H9 (cell line): ENCODE data around the gene MVD. TPM values are rescaled to one million over a fixed set of nuclear protein-coding genes. Genes with fewer than 3 reads are reported as not detected.

ENCODE experiments used
- DNase-seq: peaks from one replicate; pipeline ENCODE4 v3.0.0-alpha.2; 2017
- H2AFZ ChIP-seq: one replicate; pipeline ENCODE4 v1.6.1; 2013; ENCODE audit warnings: mild to moderate bottlenecking, low read length, control low read depth, moderate library complexity
- H2AK5ac ChIP-seq: 2 replicates; pipeline ENCODE4 v1.6.1; 2013; ENCODE audit warnings: low read length, control low read depth, mixed read lengths; ENCODE audit not compliant: insufficient read length
- H2BK120ac ChIP-seq: one replicate; pipeline ENCODE4 v1.6.1; 2013; ENCODE audit warnings: low read depth, mild to moderate bottlenecking, low read length, control low read depth, inconsistent platforms; ENCODE audit not compliant: poor library complexity, severe bottlenecking
- H2BK12ac ChIP-seq: 2 replicates; pipeline ENCODE4 v1.6.1; 2013; ENCODE audit warnings: low read length, control low read depth, mixed read lengths, low read depth; ENCODE audit not compliant: insufficient read length
- H2BK15ac ChIP-seq: 2 replicates; pipeline ENCODE4 v1.6.1; 2013; ENCODE audit warnings: low read depth, low read length, control low read depth
- H2BK20ac ChIP-seq: one replicate; pipeline ENCODE4 v1.6.1; 2013; ENCODE audit warnings: low read depth, mild to moderate bottlenecking, low read length, control low read depth, inconsistent platforms; ENCODE audit not compliant: poor library complexity, severe bottlenecking
- H2BK5ac ChIP-seq: 2 replicates; pipeline ENCODE4 v1.6.1; 2013; ENCODE audit warnings: low read length, control low read depth, mixed read lengths; ENCODE audit not compliant: insufficient read length
- H3K14ac ChIP-seq: 2 replicates; pipeline ENCODE4 v1.6.1; 2013; ENCODE audit warnings: low read length, control low read depth; ENCODE audit not compliant: insufficient read depth
- H3K18ac ChIP-seq: 2 replicates; pipeline ENCODE4 v1.6.1; 2013; ENCODE audit warnings: low read depth, mild to moderate bottlenecking, mixed read lengths, low read length, control low read depth; ENCODE audit not compliant: insufficient read length
- H3K23ac ChIP-seq: 2 replicates; pipeline ENCODE4 v1.6.1; 2013; ENCODE audit warnings: low read length, control low read depth, mixed read lengths, low read depth; ENCODE audit not compliant: insufficient read length
- H3K23me2 ChIP-seq: 2 replicates; pipeline ENCODE4 v1.6.1; 2013; ENCODE audit warnings: low read depth, mild to moderate bottlenecking, mixed read lengths, low read length, control low read depth; ENCODE audit not compliant: insufficient read length, poor library complexity, severe bottlenecking
- H3K27ac ChIP-seq: 2 replicates; pipeline ENCODE4 v1.5.1; 2013; ENCODE audit warnings: low read length, control low read depth, mixed read lengths, low read depth; ENCODE audit not compliant: insufficient read length
- H3K27me3 ChIP-seq: 2 replicates; pipeline ENCODE4 v1.6.1; 2013; ENCODE audit warnings: low read length, control low read depth, inconsistent platforms; ENCODE audit not compliant: insufficient read depth
- H3K4ac ChIP-seq: 2 replicates; pipeline ENCODE4 v1.6.1; 2013; ENCODE audit warnings: low read depth, mild to moderate bottlenecking, control low read depth, inconsistent platforms, low read length, moderate library complexity
- H3K4me1 ChIP-seq: 2 replicates; pipeline ENCODE4 v1.6.1; 2013; ENCODE audit warnings: low read length, control low read depth, inconsistent platforms; ENCODE audit not compliant: insufficient read depth
- H3K4me2 ChIP-seq: 2 replicates; pipeline ENCODE4 v1.6.1; 2013; ENCODE audit warnings: low read length, control low read depth, mixed read lengths; ENCODE audit not compliant: insufficient read length, insufficient read depth
- H3K56ac ChIP-seq: 2 replicates; pipeline ENCODE4 v1.6.1; 2013; ENCODE audit warnings: low read depth, mild to moderate bottlenecking, mixed read lengths, low read length, control low read depth; ENCODE audit not compliant: insufficient read length
- H3K79me1 ChIP-seq: 2 replicates; pipeline ENCODE4 v1.6.1; 2013; ENCODE audit warnings: low read depth, mild to moderate bottlenecking, moderate library complexity, low read length, control low read depth, inconsistent platforms; ENCODE audit not compliant: insufficient read depth, poor library complexity, severe bottlenecking
- H3K79me2 ChIP-seq: 2 replicates; pipeline ENCODE4 v1.6.1; 2013; ENCODE audit warnings: low read length, control low read depth, inconsistent platforms; ENCODE audit not compliant: insufficient read depth
- H3K9ac ChIP-seq: 2 replicates; pipeline ENCODE4 v1.6.1; 2013; ENCODE audit warnings: low read length, control low read depth, mixed read lengths; ENCODE audit not compliant: insufficient read length; ENCODE audit errors: extremely low read depth
- H3K9me3 ChIP-seq: one replicate; pipeline ENCODE4 v1.6.1; 2013; ENCODE audit warnings: low read depth, low read length, inconsistent platforms; ENCODE audit not compliant: control insufficient read depth
- H3T11ph ChIP-seq: one replicate; pipeline ENCODE4 v1.6.1; 2013; ENCODE audit warnings: mild to moderate bottlenecking, low read length, control low read depth, inconsistent platforms
- H4K20me1 ChIP-seq: one replicate; pipeline ENCODE4 v1.6.1; 2013; ENCODE audit not compliant: control insufficient read depth, insufficient read length, insufficient read depth
- H4K5ac ChIP-seq: 2 replicates; pipeline ENCODE4 v1.6.1; 2013; ENCODE audit warnings: low read depth, mild to moderate bottlenecking, mixed read lengths, low read length, control low read depth; ENCODE audit not compliant: insufficient read length
- H4K8ac ChIP-seq: replicated peaks from 2 replicates; pipeline ENCODE4 v1.6.1; 2013; ENCODE audit warnings: low read length, control low read depth, mixed read lengths, low read depth; ENCODE audit not compliant: insufficient read length
- H4K91ac ChIP-seq: 2 replicates; pipeline ENCODE4 v1.6.1; 2013; ENCODE audit warnings: low read depth, mild to moderate bottlenecking, moderate library complexity, mixed read lengths, low read length, control low read depth; ENCODE audit not compliant: insufficient read length
- H3K27ac Mint-ChIP-seq, 3 experiments: 2 replicates in 2 of 3; 3 replicates in 1 of 3; pipeline ENCODE4 v1.8.0; 2020 to 2021; ENCODE audit warnings: mixed read lengths in 3 of 3, mild to moderate bottlenecking in 1 of 3, moderate library complexity in 1 of 3
- H3K27me3 Mint-ChIP-seq: 2 replicates; pipeline ENCODE4 v1.8.0; 2021; ENCODE audit warnings: low read depth, mild to moderate bottlenecking, moderate library complexity, mixed read lengths
- H3K36me3 Mint-ChIP-seq, 3 experiments: 2 replicates in 2 of 3; 3 replicates in 1 of 3; pipeline ENCODE4 v1.8.0; 2020 to 2021; ENCODE audit warnings: low read depth in 3 of 3, mixed read lengths in 3 of 3; ENCODE audit not compliant: insufficient read depth in 1 of 3
- H3K4me1 Mint-ChIP-seq, 2 experiments: 2 replicates each; pipeline ENCODE4 v1.8.0; 2020; ENCODE audit warnings: mixed read lengths in 2 of 2
- H3K4me3 Mint-ChIP-seq, 2 experiments: 2 replicates in 1 of 2; 3 replicates in 1 of 2; pipeline ENCODE4 v1.8.0; 2020 to 2021; ENCODE audit warnings: mild to moderate bottlenecking in 2 of 2, mixed read lengths in 2 of 2, moderate library complexity in 1 of 2
- H3K9me3 Mint-ChIP-seq, 2 experiments: 2 replicates in 1 of 2; 3 replicates in 1 of 2; pipeline ENCODE4 v1.8.0; 2020; ENCODE audit warnings: mild to moderate bottlenecking in 2 of 2, mixed read lengths in 2 of 2, moderate library complexity in 1 of 2
- WGBS: extraction: QIAGEN DNeasy Blood & Tissue Kit; methylation state at CpG from one replicate; pipeline ENCODE4 v1.1.7; 2013; ENCODE audit warnings: missing lambda C conversion rate, low lambda C conversion rate, mixed read lengths; ENCODE audit not compliant: insufficient read length; ENCODE audit errors: extremely low coverage; 5-methylcytosine and 5-hydroxymethylcytosine counted together
- total RNA-seq: library from RNA; stranded (reverse); gene quantifications from 2 replicates; pipeline ENCODE4 v1.2.1, GENCODE V29; 2021
- TF ChIP-seq, protein P1 (sequence below): fragments of 200-600 bp; sonication (generic); conservative IDR thresholded peaks from 3 replicates; pipeline ENCODE4 v1.8.0; 2021; ENCODE audit warnings: antibody characterized with exemption, mild to moderate bottlenecking

Gene MVD
- total RNA-seq, 1 experiment from 2014 or later: 53.2 TPM

DNA sequence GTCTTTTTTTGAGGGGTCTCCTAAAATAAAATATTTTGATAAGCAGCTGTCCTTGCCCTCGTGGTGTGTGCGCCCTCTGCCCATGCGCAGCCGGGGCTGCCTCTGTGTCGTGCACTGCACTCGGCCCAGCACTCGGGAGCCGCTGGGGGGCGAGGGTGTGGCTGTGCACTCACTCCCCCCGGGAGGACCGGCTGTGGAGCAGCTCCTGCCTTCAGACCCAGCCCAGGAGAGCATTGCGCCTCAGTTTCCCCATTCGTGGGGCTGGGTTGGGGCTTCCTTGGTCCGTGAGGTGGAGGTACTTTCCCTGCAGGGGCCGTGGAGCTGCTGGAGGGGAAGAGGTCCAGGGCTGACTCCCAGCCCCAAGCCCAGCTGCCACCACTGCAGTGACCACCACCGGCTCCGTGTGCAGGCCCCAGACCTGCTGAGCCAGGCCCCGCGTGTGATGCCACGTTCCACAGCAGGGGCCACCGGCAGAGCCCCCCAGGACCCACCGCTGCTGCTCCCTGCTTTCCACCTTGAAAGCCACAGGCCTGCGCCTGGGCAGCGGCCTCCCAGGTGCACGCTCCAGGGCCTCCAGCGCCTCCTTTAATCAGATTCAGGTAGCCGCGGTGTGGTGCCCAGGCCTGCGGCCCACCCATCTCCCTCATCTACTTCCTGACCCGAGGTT lies 30.8 kb downstream of the MVD start:
- Histone ChIP-seq H4K5ac (no peak overlapping the region), H2BK20ac (no peak overlapping the region), H3K23ac (no peak overlapping the region), H3K4ac (no peak overlapping the region), H3K79me2 (no peaks in the 10 kb centered on the region), H4K20me1 (no peaks in the 10 kb centered on the region), H3K4me2 (no peak overlapping the region), H4K91ac (no peak overlapping the region), H3T11ph (no peak overlapping the region), H3K4me1 (no peaks in the 10 kb centered on the region), H3K9ac (no peak overlapping the region), H2AK5ac (no peak overlapping the region), H4K8ac (no peak overlapping the region), H2BK120ac (no peak overlapping the region), H2BK12ac (no peak overlapping the region), H3K56ac (no peak overlapping the region), H3K18ac (no peak overlapping the region), H3K14ac (no peak overlapping the region), H3K27me3 (no peaks in the 10 kb centered on the region), H2BK15ac (no peak overlapping the region), H2AFZ (no peak overlapping the region), H3K23me2 (peaks cover 15% of the 10 kb centered on the region), H3K27ac (no peak overlapping the region), H2BK5ac (no peak overlapping the region), H3K79me1 (no peaks in the 10 kb centered on the region), H3K9me3 (no peaks in the 10 kb centered on the region)
- Mint-ChIP-seq H3K27ac (peak overlapping the region in 1 of 3 experiments; percentile 51; a peak in 1 of 7 replicates), H3K4me3 (no peak overlapping the region; a peak in 1 of 5 replicates), H3K4me1 (peaks cover under 1 to 22% of the 10 kb centered on the region in 2 experiments), H3K9me3 (no peaks in the 10 kb centered on the region; a peak in 1 of 5 replicates), H3K27me3 (peaks cover 8% of the 10 kb centered on the region), H3K36me3 (peaks cover 11 to 43% (median 38%) of the 10 kb centered on the region in 3 experiments; a peak in 6 of 7 replicates)
- DNase-seq: no peak
- TF ChIP-seq, protein P1, sequence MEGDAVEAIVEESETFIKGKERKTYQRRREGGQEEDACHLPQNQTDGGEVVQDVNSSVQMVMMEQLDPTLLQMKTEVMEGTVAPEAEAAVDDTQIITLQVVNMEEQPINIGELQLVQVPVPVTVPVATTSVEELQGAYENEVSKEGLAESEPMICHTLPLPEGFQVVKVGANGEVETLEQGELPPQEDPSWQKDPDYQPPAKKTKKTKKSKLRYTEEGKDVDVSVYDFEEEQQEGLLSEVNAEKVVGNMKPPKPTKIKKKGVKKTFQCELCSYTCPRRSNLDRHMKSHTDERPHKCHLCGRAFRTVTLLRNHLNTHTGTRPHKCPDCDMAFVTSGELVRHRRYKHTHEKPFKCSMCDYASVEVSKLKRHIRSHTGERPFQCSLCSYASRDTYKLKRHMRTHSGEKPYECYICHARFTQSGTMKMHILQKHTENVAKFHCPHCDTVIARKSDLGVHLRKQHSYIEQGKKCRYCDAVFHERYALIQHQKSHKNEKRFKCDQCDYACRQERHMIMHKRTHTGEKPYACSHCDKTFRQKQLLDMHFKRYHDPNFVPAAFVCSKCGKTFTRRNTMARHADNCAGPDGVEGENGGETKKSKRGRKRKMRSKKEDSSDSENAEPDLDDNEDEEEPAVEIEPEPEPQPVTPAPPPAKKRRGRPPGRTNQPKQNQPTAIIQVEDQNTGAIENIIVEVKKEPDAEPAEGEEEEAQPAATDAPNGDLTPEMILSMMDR: no peak
- no CpG with 5 or more reads among the region's 30 CpGs for WGBS
